Neutrophil (primary cell): Measurements from ENCODE around the gene TRDMT1.

Source experiments
- H3K27ac ChIP-seq: fragments of 200-600 bp; sonication (generic); 2 replicates; pipeline ENCODE4 v1.5.1; 2016; ENCODE audit warnings: mild to moderate bottlenecking, moderate library complexity
- H3K27me3 ChIP-seq: fragments of 200-600 bp; sonication (generic); 2 replicates; pipeline ENCODE4 v1.6.0; 2016; ENCODE audit warnings: mild to moderate bottlenecking
- H3K36me3 ChIP-seq: fragments of 200-600 bp; sonication (generic); 2 replicates; pipeline ENCODE4 v1.5.1; 2017
- H3K4me1 ChIP-seq, 2 experiments: fragments of 200-600 bp in 1 of 2; sonication (generic) in 1 of 2; 1 replicate in 1 of 2; 2 replicates in 1 of 2; pipeline versions ENCODE4 v1.5.1 to v1.6.1; 2013 to 2016; ENCODE audit warnings: low read depth in 1 of 2, low read length in 1 of 2, mild to moderate bottlenecking in 1 of 2, moderate library complexity in 1 of 2; ENCODE audit not compliant: control insufficient read depth in 1 of 2, insufficient read depth in 1 of 2
- H3K4me3 ChIP-seq, 2 experiments: fragments of 200-600 bp in 1 of 2; sonication (generic) in 1 of 2; 1 replicate in 1 of 2; 2 replicates in 1 of 2; pipeline ENCODE4 v1.5.1; 2013 to 2016; ENCODE audit warnings: low read depth in 1 of 2, low read length in 1 of 2, mild to moderate bottlenecking in 1 of 2, moderate library complexity in 1 of 2
- H3K9me3 ChIP-seq: fragments of 200-600 bp; sonication (generic); 2 replicates; pipeline ENCODE4 v1.5.1; 2016
- CTCF ChIP-seq: fragments of 200-600 bp; sonication (generic); IDR thresholded peaks from 2 replicates; pipeline ENCODE4 v1.5.1; 2016; ENCODE audit warnings: antibody characterized with exemption

TRDMT1 gene

GRCh38 chr10:17147884-17148489 lies 53.5 kb downstream of the TRDMT1 start:
- Histone ChIP-seq H3K27me3 (no peaks in the 10 kb centered on the region), H3K9me3 (no peaks in the 10 kb centered on the region), H3K36me3 (no peaks in the 10 kb centered on the region), H3K4me1 (no peaks in the 10 kb centered on the region), H3K27ac (no peak overlapping the region), H3K4me3 (no peak overlapping the region)
- no peak for TF ChIP-seq CTCF

DNA sequence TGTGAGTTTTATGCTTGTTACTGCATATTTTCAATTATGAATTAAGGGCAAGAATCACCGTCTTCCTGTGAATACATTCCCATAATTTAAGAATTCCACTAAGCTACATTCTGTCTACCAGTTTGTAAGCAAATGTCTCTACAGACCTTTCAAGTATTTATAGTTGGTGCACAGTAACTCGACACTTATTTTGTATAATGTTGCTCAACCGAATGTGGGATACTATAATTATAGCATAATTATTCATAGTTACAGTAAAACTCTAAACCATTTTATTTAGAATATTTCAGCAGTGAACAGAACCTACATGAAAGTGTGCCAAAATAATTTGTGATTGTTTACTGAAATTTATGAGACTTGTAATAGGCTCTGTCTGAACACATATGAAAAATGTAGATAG lies 54.6 kb downstream of the TRDMT1 start:
- Histone ChIP-seq H3K4me1 (no peaks in the 10 kb centered on the region), H3K27ac (no peak overlapping the region), H3K9me3 (no peaks in the 10 kb centered on the region), H3K4me3 (no peak overlapping the region), H3K36me3 (no peaks in the 10 kb centered on the region), H3K27me3 (no peaks in the 10 kb centered on the region)
- no peak for TF ChIP-seq CTCF

GRCh38 chr10:17145239-17145638 lies 56.2 kb downstream of the TRDMT1 start:
- H3K27me3 ChIP-seq: no peaks in the 10 kb centered on the region
- TF ChIP-seq CTCF: no peak

GRCh38 chr10:17144757-17145156 lies 56.7 kb downstream of the TRDMT1 start:
- Histone ChIP-seq H3K4me1 (no peaks in the 10 kb centered on the region), H3K9me3 (no peaks in the 10 kb centered on the region), H3K27me3 (no peaks in the 10 kb centered on the region), H3K27ac (no peak overlapping the region), H3K36me3 (no peaks in the 10 kb centered on the region), H3K4me3 (no peak overlapping the region)
- TF ChIP-seq CTCF: no peak

More at GRCh38 chr10:17145239-17145638, 56.2 kb downstream of the TRDMT1 start:
- H3K4me1 ChIP-seq: no peaks in the 10 kb centered on the region
- H3K36me3 ChIP-seq: no peaks in the 10 kb centered on the region
- no peak overlapping the region for H3K4me3 ChIP-seq
- H3K27ac ChIP-seq: no peak overlapping the region
- no peaks in the 10 kb centered on the region for H3K9me3 ChIP-seq

GRCh38 chr10:17144032-17144431 lies 57.4 kb downstream of the TRDMT1 start:
- Histone ChIP-seq H3K9me3 (no peaks in the 10 kb centered on the region), H3K4me3 (no peak overlapping the region), H3K4me1 (no peaks in the 10 kb centered on the region), H3K36me3 (no peaks in the 10 kb centered on the region), H3K27ac (no peak overlapping the region), H3K27me3 (no peaks in the 10 kb centered on the region)
- TF ChIP-seq CTCF: no peak
